ENCODE results near the gene STX17.

STX17 gene

DNA sequence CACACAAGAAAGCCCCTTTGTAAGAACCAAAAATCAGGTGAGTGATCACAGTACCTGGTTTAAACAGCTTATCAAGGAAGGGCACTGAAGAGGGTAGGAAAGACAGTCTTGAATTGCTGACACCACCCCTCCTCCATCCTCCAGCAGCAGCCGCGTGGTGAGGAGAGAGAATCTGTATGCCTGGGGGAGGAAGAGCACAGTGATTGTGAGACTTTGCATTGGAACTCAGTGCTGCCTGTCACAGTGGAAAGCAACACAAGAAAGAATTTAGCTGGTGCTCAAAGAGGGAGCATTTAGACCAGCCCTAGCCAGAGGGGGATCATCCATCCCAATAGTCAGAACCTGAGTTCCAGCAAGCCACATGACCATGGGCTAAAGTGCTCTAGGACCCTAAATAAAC lies 11.6 kb upstream of the STX17 start:
- Histone ChIP-seq H3K36me3 (ENCODE audit: control insufficient read depth in 2 of 2, insufficient read depth in 1 of 2, low read length in 2 of 2) (no peaks in the 10 kb centered on the region), H3K27ac (ENCODE audit: extremely low read depth, low read depth, low read length) (no peak overlapping the region), H3K4me3 (ENCODE audit: low read depth, low read length) (no peak overlapping the region), H3K4me1 (ENCODE audit: control insufficient read depth, insufficient read depth, low read length) (no peaks in the 10 kb centered on the region), H3K9me3 (ENCODE audit: control insufficient read depth, insufficient read depth, low read depth, low read length) (no peaks in the 10 kb centered on the region)
- TF ChIP-seq OSR2 (tag by site-specific recombination; IDR thresholded peaks at IDR 0.05) (no peak), ZNF223 (tag by site-specific recombination; IDR thresholded peaks at IDR 0.05) (no peak), KLF17 (tag by site-specific recombination; IDR thresholded peaks at IDR 0.05) (no peak), ZNF366 (tag by site-specific recombination; conservative IDR thresholded peaks at IDR 0.05) (no peak), ZNF350 (tag by site-specific recombination; IDR thresholded peaks at IDR 0.05) (no peak), ZNF792 (tag by site-specific recombination; IDR thresholded peaks at IDR 0.05) (no peak), ZNF416 (tag by site-specific recombination; IDR thresholded peaks at IDR 0.05) (no peak), ZNF658 (tag by site-specific recombination; IDR thresholded peaks at IDR 0.05) (no peak), ZNF292 (tag by site-specific recombination; IDR thresholded peaks at IDR 0.05; ENCODE audit: borderline replicate concordance, low read depth) (no peak), ZNF530 (tag by site-specific recombination; IDR thresholded peaks at IDR 0.05; ENCODE audit: low read depth) (no peak)
- TF ChIP-seq, protein P1, sequence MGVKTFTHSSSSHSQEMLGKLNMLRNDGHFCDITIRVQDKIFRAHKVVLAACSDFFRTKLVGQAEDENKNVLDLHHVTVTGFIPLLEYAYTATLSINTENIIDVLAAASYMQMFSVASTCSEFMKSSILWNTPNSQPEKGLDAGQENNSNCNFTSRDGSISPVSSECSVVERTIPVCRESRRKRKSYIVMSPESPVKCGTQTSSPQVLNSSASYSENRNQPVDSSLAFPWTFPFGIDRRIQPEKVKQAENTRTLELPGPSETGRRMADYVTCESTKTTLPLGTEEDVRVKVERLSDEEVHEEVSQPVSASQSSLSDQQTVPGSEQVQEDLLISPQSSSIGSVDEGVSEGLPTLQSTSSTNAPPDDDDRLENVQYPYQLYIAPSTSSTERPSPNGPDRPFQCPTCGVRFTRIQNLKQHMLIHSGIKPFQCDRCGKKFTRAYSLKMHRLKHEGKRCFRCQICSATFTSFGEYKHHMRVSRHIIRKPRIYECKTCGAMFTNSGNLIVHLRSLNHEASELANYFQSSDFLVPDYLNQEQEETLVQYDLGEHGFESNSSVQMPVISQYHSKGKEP (tag by site-specific recombination; IDR thresholded peaks at IDR 0.05): no peak
- ChIA-PET POLR2A (no interaction called here), CTCF (interaction anchor here (0.6 kb wide), 2 partner anchors 39 to 411 kb away, joined by 3 read pairs; no protein-coding TSS in a partner anchor)

GRCh38 chr9:99895510-99895909 lies 10.9 kb upstream of the STX17 start:
- POLR2A ChIA-PET: no interaction called here
- CTCF ChIA-PET: interaction anchor here (0.7 kb wide), 1 partner anchor 823 kb away, joined by 3 read pairs; no protein-coding TSS in a partner anchor
- H3K36me3 ChIP-seq (ENCODE audit: control insufficient read depth in 2 of 2, insufficient read depth in 1 of 2, low read length in 2 of 2): no peaks in the 10 kb centered on the region
- no peaks in the 10 kb centered on the region for H3K4me1 ChIP-seq (ENCODE audit: control insufficient read depth, insufficient read depth, low read length)
- no peak overlapping the region for H3K27ac ChIP-seq (ENCODE audit: extremely low read depth, low read depth, low read length)
- TF ChIP-seq GFI1B (tag by site-specific recombination; IDR thresholded peaks at IDR 0.05) (no peak), KLF9 (tag by site-specific recombination; IDR thresholded peaks at IDR 0.05; ENCODE audit: low read depth) (no peak), KLF1 (tag by site-specific recombination; IDR thresholded peaks at IDR 0.05) (no peak), ZSCAN4 (tag by site-specific recombination; IDR thresholded peaks at IDR 0.05) (no peak), ZIC2 (tag by site-specific recombination; IDR thresholded peaks at IDR 0.05) (no peak)
- H3K9me3 ChIP-seq (ENCODE audit: control insufficient read depth, insufficient read depth, low read depth, low read length): no peaks in the 10 kb centered on the region
- no peak overlapping the region for H3K4me3 ChIP-seq (ENCODE audit: low read depth, low read length)

- CTCF ChIA-PET: interaction anchor here (0.6 to 1.0 kb wide), 3 partner anchors 46 to 823 kb away, joined by 3 read pairs; no protein-coding TSS in a partner anchor
- no peak overlapping the region for H3K27ac ChIP-seq (ENCODE audit: extremely low read depth, low read depth, low read length)
- POLR2A ChIA-PET: no interaction called here
- no peaks in the 10 kb centered on the region for H3K9me3 ChIP-seq (ENCODE audit: control insufficient read depth, insufficient read depth, low read depth, low read length)
- H3K4me1 ChIP-seq (ENCODE audit: control insufficient read depth, insufficient read depth, low read length): no peaks in the 10 kb centered on the region
- H3K36me3 ChIP-seq (ENCODE audit: control insufficient read depth in 2 of 2, insufficient read depth in 1 of 2, low read length in 2 of 2): no peaks in the 10 kb centered on the region
- H3K4me3 ChIP-seq (ENCODE audit: low read depth, low read length): no peak overlapping the region
- no peak for TF ChIP-seq ZNF394 (tag by site-specific recombination; IDR thresholded peaks at IDR 0.05; ENCODE audit: borderline replicate concordance)
- TF ChIP-seq ZNF366 (tag by site-specific recombination; conservative IDR thresholded peaks at IDR 0.05): no peak
- no peak for TF ChIP-seq BCL11B (tag by site-specific recombination; IDR thresholded peaks at IDR 0.05; ENCODE audit: low read depth)
- TF ChIP-seq YY1 (tag by site-specific recombination; IDR thresholded peaks at IDR 0.05): no peak
- no peak for TF ChIP-seq ZNF266 (tag by site-specific recombination; IDR thresholded peaks at IDR 0.05; ENCODE audit: low read depth)
- no peak for TF ChIP-seq ZNF302 (tag by site-specific recombination; IDR thresholded peaks at IDR 0.05; ENCODE audit: low read depth)
- TF ChIP-seq ZSCAN18 (tag by site-specific recombination; IDR thresholded peaks at IDR 0.05): no peak
- no peak for TF ChIP-seq ZNF521 (tag by site-specific recombination; IDR thresholded peaks at IDR 0.05)
- TF ChIP-seq GFI1B (tag by site-specific recombination; IDR thresholded peaks at IDR 0.05): no peak
- no peak for TF ChIP-seq ZNF664 (tag by site-specific recombination; IDR thresholded peaks at IDR 0.05)
Measured at GRCh38 chr9:99896119-99896518, 10.3 kb upstream of the STX17 start.
